ENCODE measurements around the gene ETV4.

ETV4 gene

GRCh38 chr17:43573579-43574321 is 27.6 kb upstream of the ETV4 start:
- DNase-seq (ENCODE audit: low read depth in 1 of 2, low spot score in 1 of 2), result no peak

- no peak for DNase-seq (ENCODE audit: low read depth in 1 of 2, low spot score in 1 of 2)
Measured at GRCh38 chr17:43572368-43572980, 26.3 kb upstream of the ETV4 start.

- DNase-seq (ENCODE audit: low read depth in 1 of 2, low spot score in 1 of 2), result no peak
Measured at GRCh38 chr17:43570518-43570928, 24.4 kb upstream of the ETV4 start.

GRCh38 chr17:43568506-43569082 is 22.5 kb upstream of the ETV4 start:
- no peak for DNase-seq (ENCODE audit: low read depth in 1 of 2, low spot score in 1 of 2)

GRCh38 chr17:43563600-43564594 is 17.8 kb upstream of the ETV4 start:
- no peak for DNase-seq (ENCODE audit: low read depth in 1 of 2, low spot score in 1 of 2)

- no peak for DNase-seq (ENCODE audit: low read depth in 1 of 2, low spot score in 1 of 2)
Measured at GRCh38 chr17:43562679-43563599, 16.8 kb upstream of the ETV4 start.

GRCh38 chr17:43560461-43561427 is 14.6 kb upstream of the ETV4 start:
- no peak for DNase-seq (ENCODE audit: low read depth in 1 of 2, low spot score in 1 of 2)

GRCh38 chr17:43559161-43559816 is 13.1 kb upstream of the ETV4 start:
- no peak for DNase-seq (ENCODE audit: low read depth in 1 of 2, low spot score in 1 of 2)

- no peak for DNase-seq (ENCODE audit: low read depth in 1 of 2, low spot score in 1 of 2)
Measured at GRCh38 chr17:43558805-43559160, 12.6 kb upstream of the ETV4 start.

- no peak for DNase-seq (ENCODE audit: low read depth in 1 of 2, low spot score in 1 of 2)
Measured at GRCh38 chr17:43556292-43556691, 10.2 kb upstream of the ETV4 start.

- no peak for DNase-seq (ENCODE audit: low read depth in 1 of 2, low spot score in 1 of 2)
Measured at GRCh38 chr17:43554857-43555256, 8.7 kb upstream of the ETV4 start.

- no peak for DNase-seq (ENCODE audit: low read depth in 1 of 2, low spot score in 1 of 2)
Measured at GRCh38 chr17:43553573-43553972, 7.4 kb upstream of the ETV4 start.

GRCh38 chr17:43552229-43552837 is 6.2 kb upstream of the ETV4 start:
- DNase-seq (ENCODE audit: low read depth in 1 of 2, low spot score in 1 of 2), result no peak

GRCh38 chr17:43550754-43551153 is 4.6 kb upstream of the ETV4 start:
- no peak for DNase-seq (ENCODE audit: low read depth in 1 of 2, low spot score in 1 of 2)

- DNase-seq (ENCODE audit: low read depth in 1 of 2, low spot score in 1 of 2), result no peak
Measured at GRCh38 chr17:43549496-43549895, 3.4 kb upstream of the ETV4 start.

GRCh38 chr17:43548689-43549379 is 2.7 kb upstream of the ETV4 start:
- DNase-seq (ENCODE audit: low read depth in 1 of 2, low spot score in 1 of 2), result no peak

GRCh38 chr17:43547659-43548256 is 1.6 kb upstream of the ETV4 start:
- DNase-seq (ENCODE audit: low read depth in 1 of 2, low spot score in 1 of 2), result no peak

All from stimulated activated CD4-positive, alpha-beta T cell treated with anti-CD3 and anti-CD28 coated beads, Interleukin-15, amount 100 ng/mL, for 1 hour (primary cell).